ENCODE data around the gene ARPC5. TPM values are rescaled to one million over a fixed set of nuclear protein-coding genes. Genes with fewer than 3 reads are reported as not detected.
A peak's percentile ranks its signal among the peaks of the same experiment; 100 is the strongest.

ARPC5 gene
- total RNA-seq, 1 experiment from 2014 or later, result 68.8 TPM

DNA sequence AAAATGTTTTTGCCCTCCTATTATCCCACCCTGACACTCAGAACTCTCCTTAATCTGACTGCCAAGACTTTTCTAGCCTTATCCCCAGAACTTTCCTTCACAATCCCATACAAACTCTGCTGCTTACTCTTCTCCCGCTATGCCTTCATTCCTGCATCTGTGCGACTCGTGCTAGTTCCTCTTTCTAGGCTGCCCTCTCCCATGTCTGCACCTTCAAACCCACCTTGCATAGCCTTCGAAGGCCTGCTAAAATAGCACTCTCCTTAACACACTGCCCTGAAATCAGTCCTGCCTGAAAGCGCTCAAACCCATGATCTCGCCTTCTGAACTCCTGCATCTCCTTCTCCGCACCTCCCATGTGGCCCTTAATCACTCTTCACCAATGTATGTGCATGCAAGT, 42.9 kb downstream of the ARPC5 start:
- no peak overlapping the region for H3K27ac ChIP-seq
- no peaks in the 10 kb centered on the region for H3K36me3 ChIP-seq
- H3K4me3 ChIP-seq, result no peak overlapping the region
- no peaks in the 10 kb centered on the region for H3K27me3 ChIP-seq
- DNase-seq, result no peak
- no peaks in the 10 kb centered on the region for H3K9me3 ChIP-seq (replicated peaks)
- H3K4me1 ChIP-seq, result no peaks in the 10 kb centered on the region

GRCh38 chr1:183590244-183591191, 45.1 kb downstream of the ARPC5 start, which contains the start of gene NCF2:
NCF2 (minus strand) TSS chr1:183590459; CDS start chr1:183590329, 130 bp downstream.
- no peak for DNase-seq
- no peak within 1 kb of the TSS for H3K27ac ChIP-seq

GRCh38 chr1:183589874-183590243, 45.7 kb downstream of the ARPC5 start:
- Histone ChIP-seq H3K36me3 (no peaks in the 10 kb centered on the region), H3K4me1 (no peaks in the 10 kb centered on the region), H3K27me3 (no peaks in the 10 kb centered on the region), H3K4me3 (no peak overlapping the region), H3K9me3 (replicated peaks) (no peaks in the 10 kb centered on the region), H3K27ac (no peak overlapping the region)
- no peak for DNase-seq

More at GRCh38 chr1:183590244-183591191, 45.1 kb downstream of the ARPC5 start, which contains the start of gene NCF2:
- H3K9me3 ChIP-seq (replicated peaks), result no peaks in the 10 kb centered on the region
- no peaks in the 10 kb centered on the region for H3K4me1 ChIP-seq
- H3K36me3 ChIP-seq, result no peaks in the 10 kb centered on the region
- H3K4me3 ChIP-seq, result no peak within 1 kb of the TSS
- no peaks in the 10 kb centered on the region for H3K27me3 ChIP-seq

DNA sequence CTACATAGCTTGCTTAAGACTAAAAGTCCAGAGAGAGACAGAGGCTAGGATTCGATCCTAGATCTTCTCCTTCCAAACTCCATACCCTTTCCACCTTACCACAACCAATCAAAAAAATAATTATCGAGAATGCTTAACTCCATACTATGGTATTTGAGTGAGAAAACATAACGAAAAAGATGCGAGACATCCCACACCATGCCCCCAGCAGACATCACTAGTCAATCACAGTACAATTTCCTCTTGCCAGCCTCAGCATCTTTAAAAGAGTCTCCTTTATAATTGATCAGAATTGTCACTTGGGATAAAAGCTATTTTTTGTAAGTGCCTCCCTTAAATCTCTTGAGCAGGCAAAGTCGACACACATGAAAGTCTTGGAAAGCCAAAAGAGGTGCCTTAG, 46.2 kb downstream of the ARPC5 start:
- H3K36me3 ChIP-seq, result no peaks in the 10 kb centered on the region
- H3K4me1 ChIP-seq, result no peaks in the 10 kb centered on the region
- DNase-seq, result no peak
- no peak overlapping the region for H3K4me3 ChIP-seq
- no peak overlapping the region for H3K27ac ChIP-seq
- H3K27me3 ChIP-seq, result no peaks in the 10 kb centered on the region
- H3K9me3 ChIP-seq (replicated peaks), result no peaks in the 10 kb centered on the region

GRCh38 chr1:183588827-183589226, 46.8 kb downstream of the ARPC5 start:
- no peaks in the 10 kb centered on the region for H3K36me3 ChIP-seq
- no peak for DNase-seq
- H3K9me3 ChIP-seq (replicated peaks), result no peaks in the 10 kb centered on the region
- H3K4me3 ChIP-seq, result no peak overlapping the region
- H3K27ac ChIP-seq, result no peak overlapping the region
- H3K27me3 ChIP-seq, result no peaks in the 10 kb centered on the region
- H3K4me1 ChIP-seq, result no peaks in the 10 kb centered on the region

- no peaks in the 10 kb centered on the region for H3K36me3 ChIP-seq
- H3K27me3 ChIP-seq, result no peaks in the 10 kb centered on the region
- H3K4me1 ChIP-seq, result no peaks in the 10 kb centered on the region
- no peak overlapping the region for H3K4me3 ChIP-seq
- no peak for DNase-seq
- no peaks in the 10 kb centered on the region for H3K9me3 ChIP-seq (replicated peaks)
- H3K27ac ChIP-seq, result no peak overlapping the region
Measured at GRCh38 chr1:183586926-183587325, 48.7 kb downstream of the ARPC5 start.

DNA sequence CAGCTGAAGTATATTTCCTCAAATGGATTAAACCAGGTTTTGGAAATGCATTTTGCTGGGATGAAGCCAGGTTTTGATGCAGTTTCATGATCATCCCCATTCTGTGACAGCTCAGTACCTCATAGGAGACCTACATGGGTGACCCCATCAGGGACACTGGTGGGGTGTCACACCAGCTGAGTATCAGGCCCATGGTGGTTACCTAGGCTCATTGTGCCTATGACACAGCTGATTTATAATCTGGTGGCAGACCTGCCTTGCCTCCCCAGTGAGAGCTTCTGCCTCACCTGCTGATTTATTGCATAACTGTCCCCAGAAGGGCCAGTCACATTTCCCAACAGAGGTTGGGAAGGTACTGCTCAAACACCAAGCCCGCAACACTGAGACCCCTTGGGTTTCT, 49.1 kb downstream of the ARPC5 start:
- Histone ChIP-seq H3K4me3 (no peak overlapping the region), H3K36me3 (no peaks in the 10 kb centered on the region), H3K4me1 (no peaks in the 10 kb centered on the region), H3K27ac (no peak overlapping the region), H3K27me3 (no peaks in the 10 kb centered on the region), H3K9me3 (replicated peaks) (no peaks in the 10 kb centered on the region)
- DNase-seq, result no peak

- no peak for DNase-seq
- H3K4me3 ChIP-seq, result no peak overlapping the region
- no peaks in the 10 kb centered on the region for H3K27me3 ChIP-seq
- no peaks in the 10 kb centered on the region for H3K36me3 ChIP-seq
- H3K9me3 ChIP-seq (replicated peaks), result no peaks in the 10 kb centered on the region
- H3K27ac ChIP-seq, result no peak overlapping the region
- H3K4me1 ChIP-seq, result no peaks in the 10 kb centered on the region
Measured at GRCh38 chr1:183585038-183585437, 50.5 kb downstream of the ARPC5 start.

GRCh38 chr1:183584147-183584546, 51.4 kb downstream of the ARPC5 start:
- no peaks in the 10 kb centered on the region for H3K9me3 ChIP-seq (replicated peaks)
- no peak overlapping the region for H3K27ac ChIP-seq
- DNase-seq, result no peak
- H3K27me3 ChIP-seq, result no peaks in the 10 kb centered on the region
- no peaks in the 10 kb centered on the region for H3K36me3 ChIP-seq
- H3K4me3 ChIP-seq, result no peak overlapping the region
- H3K4me1 ChIP-seq, result no peaks in the 10 kb centered on the region

DNA sequence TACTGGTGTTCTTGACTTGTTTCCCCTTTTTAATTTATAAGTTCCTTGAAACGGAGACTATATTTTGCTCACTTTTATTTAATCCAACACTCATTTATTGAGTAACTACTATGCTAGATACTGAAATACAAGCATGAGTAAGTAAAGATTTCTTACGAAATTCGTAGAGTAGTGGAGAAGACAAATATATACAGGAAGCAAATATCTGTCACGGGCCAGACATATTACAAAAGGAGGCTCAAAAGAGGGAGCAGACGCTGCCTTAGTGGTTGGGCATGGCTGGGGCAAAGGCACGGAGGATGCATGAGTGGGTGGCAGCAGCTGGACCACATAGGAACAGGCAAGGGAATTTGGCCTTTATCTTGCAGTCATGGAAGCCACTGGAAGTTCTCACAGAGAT, 52.1 kb downstream of the ARPC5 start:
- no peak for DNase-seq
- no peaks in the 10 kb centered on the region for H3K27me3 ChIP-seq
- no peaks in the 10 kb centered on the region for H3K9me3 ChIP-seq (replicated peaks)
- no peaks in the 10 kb centered on the region for H3K36me3 ChIP-seq
- H3K27ac ChIP-seq, result no peak overlapping the region
- H3K4me3 ChIP-seq, result no peak overlapping the region
- H3K4me1 ChIP-seq, result no peaks in the 10 kb centered on the region

- no peak for DNase-seq
- no peaks in the 10 kb centered on the region for H3K4me1 ChIP-seq
- H3K9me3 ChIP-seq (replicated peaks), result no peaks in the 10 kb centered on the region
- H3K27ac ChIP-seq, result no peak overlapping the region
- H3K36me3 ChIP-seq, result no peaks in the 10 kb centered on the region
- H3K4me3 ChIP-seq, result no peak overlapping the region
- H3K27me3 ChIP-seq, result no peaks in the 10 kb centered on the region
Measured at GRCh38 chr1:183582021-183582713, 53.4 kb downstream of the ARPC5 start.

DNA sequence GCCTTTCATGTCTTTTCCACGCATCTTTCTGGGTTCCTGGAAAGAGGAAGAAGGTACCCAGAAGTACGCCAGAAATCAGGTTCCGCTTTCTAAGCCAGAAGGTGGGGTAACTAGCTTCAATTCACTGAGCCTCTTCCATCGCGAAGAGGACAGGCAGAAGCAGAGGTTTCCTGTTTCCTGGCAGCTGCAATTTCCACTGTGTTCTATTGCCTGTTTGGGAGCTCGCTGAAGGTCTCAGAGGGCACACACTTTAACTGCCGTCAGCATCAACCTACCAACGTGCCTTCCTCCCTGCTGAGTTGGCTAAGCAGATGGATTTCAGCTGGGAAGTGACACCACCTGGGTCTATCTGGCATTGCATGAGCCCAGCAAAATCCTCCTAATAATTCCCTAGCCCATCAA, 55.3 kb downstream of the ARPC5 start:
- DNase-seq, result peak; percentile 21 to 52
- H3K9me3 ChIP-seq (replicated peaks), result no peaks in the 10 kb centered on the region
- no peaks in the 10 kb centered on the region for H3K4me1 ChIP-seq
- no peak overlapping the region for H3K4me3 ChIP-seq
- no peak overlapping the region for H3K27ac ChIP-seq
- no peaks in the 10 kb centered on the region for H3K36me3 ChIP-seq
- no peaks in the 10 kb centered on the region for H3K27me3 ChIP-seq

GRCh38 chr1:183578856-183579255, 56.7 kb downstream of the ARPC5 start:
- no peak for DNase-seq
- Histone ChIP-seq H3K9me3 (replicated peaks) (no peaks in the 10 kb centered on the region), H3K27me3 (no peaks in the 10 kb centered on the region), H3K36me3 (no peaks in the 10 kb centered on the region), H3K27ac (no peak overlapping the region), H3K4me3 (no peak overlapping the region), H3K4me1 (no peaks in the 10 kb centered on the region)

DNA sequence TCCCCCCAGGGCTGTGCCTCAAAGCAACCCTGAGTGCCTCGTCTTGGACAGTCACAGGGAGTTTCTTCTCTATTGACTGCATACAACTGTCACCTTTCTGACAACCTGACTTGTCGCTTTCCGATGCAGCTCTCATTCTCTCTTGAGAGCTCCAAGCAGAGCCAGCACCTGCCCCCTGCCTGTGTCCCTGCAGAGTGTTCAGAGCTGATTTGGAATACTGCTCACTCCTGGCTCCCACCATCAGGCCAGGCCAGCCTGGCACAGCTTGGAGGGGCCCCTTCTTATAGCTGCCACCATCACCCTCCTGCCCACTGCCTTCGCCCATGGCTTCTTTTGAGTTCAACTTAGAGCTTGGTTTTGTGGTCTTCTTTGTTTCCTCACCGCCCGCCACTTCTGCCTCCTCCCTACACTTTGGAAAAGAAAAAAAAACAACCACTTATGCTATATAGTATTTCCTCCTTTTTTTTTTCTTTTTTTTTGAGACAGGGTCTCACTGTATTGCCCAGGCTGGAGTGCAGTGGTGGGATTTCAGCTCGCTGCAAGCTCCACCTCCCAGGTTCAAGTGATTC, 57.6 kb downstream of the ARPC5 start:
- DNase-seq, result no peak
- H3K4me3 ChIP-seq, result no peak overlapping the region

GRCh38 chr1:183576537-183576936, 59.0 kb downstream of the ARPC5 start:
- no peak for DNase-seq
- no peaks in the 10 kb centered on the region for H3K9me3 ChIP-seq (replicated peaks)
- no peaks in the 10 kb centered on the region for H3K27me3 ChIP-seq
- no peaks in the 10 kb centered on the region for H3K4me1 ChIP-seq
- H3K4me3 ChIP-seq, result no peak overlapping the region
- no peaks in the 10 kb centered on the region for H3K36me3 ChIP-seq
- H3K27ac ChIP-seq, result no peak overlapping the region

More for the DNA sequence above, 57.6 kb downstream of the ARPC5 start:
- Histone ChIP-seq H3K36me3 (no peaks in the 10 kb centered on the region), H3K27me3 (no peaks in the 10 kb centered on the region), H3K9me3 (replicated peaks) (no peaks in the 10 kb centered on the region), H3K4me1 (no peaks in the 10 kb centered on the region), H3K27ac (no peak overlapping the region)
